Rectal smooth muscle tissue (tissue), 1 donor: ENCODE data around the gene UST.

ENCODE experiments used
- H3K27ac ChIP-seq: one replicate; pipeline ENCODE4 v1.7.0; 2013; ENCODE audit warnings: low read depth, low read length, inconsistent platforms
- H3K27me3 ChIP-seq: one replicate; pipeline ENCODE4 v1.7.0; 2013; ENCODE audit warnings: low read length; ENCODE audit not compliant: control insufficient read depth, insufficient read depth
- H3K36me3 ChIP-seq: one replicate; pipeline ENCODE4 v1.7.0; 2013; ENCODE audit warnings: low read length; ENCODE audit not compliant: control insufficient read depth, insufficient read depth
- H3K4me1 ChIP-seq: one replicate; pipeline ENCODE4 v1.7.0; 2013; ENCODE audit warnings: low read length; ENCODE audit not compliant: control insufficient read depth, insufficient read depth
- H3K4me3 ChIP-seq: one replicate; pipeline ENCODE4 v1.7.0; 2013; ENCODE audit warnings: low read length
- H3K9ac ChIP-seq: one replicate; pipeline ENCODE4 v1.7.0; 2013; ENCODE audit warnings: low read length

The UST gene

DNA sequence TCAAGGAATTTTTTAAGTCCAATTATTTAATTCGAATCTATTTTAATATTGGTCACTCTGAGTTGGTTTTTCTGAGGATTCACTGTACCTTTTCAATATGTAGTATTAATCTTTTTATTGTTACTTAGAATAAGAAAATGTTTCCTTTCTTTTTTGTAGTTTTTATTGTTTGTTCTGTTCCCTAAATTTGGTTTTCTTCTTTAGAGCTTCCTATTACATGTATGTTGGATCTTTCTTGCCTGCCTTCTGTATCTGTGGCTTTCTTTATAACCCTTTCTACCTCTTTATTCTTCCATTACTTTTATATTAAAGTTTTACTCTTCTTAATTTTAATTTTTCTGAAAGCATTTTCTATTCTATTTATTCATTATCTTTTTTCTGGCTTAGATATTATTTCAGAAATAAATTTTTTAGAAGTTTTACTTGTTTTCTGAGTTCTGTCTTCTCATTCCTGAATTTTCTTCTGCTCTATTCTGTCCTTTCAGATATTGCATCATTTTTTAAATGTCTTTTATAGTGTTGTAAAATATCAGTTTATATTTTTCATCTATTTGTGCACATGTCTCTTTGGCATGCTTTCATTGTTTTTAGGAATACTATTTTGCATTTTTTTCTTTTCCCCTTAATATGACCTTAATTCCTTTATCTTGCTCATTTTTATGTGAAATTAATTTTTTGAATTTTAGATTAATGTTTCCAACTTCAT, 33.6 kb upstream of the UST start:
- peaks cover 2% of the 10 kb centered on the region for H3K4me1 ChIP-seq
- no peaks in the 10 kb centered on the region for H3K36me3 ChIP-seq
- no peak overlapping the region for H3K9ac ChIP-seq
- H3K4me3 ChIP-seq = no peak overlapping the region
- H3K27me3 ChIP-seq = no peaks in the 10 kb centered on the region
- H3K27ac ChIP-seq = no peak overlapping the region

- H3K4me3 ChIP-seq = no peak overlapping the region
- no peaks in the 10 kb centered on the region for H3K27me3 ChIP-seq
- no peaks in the 10 kb centered on the region for H3K4me1 ChIP-seq
- H3K9ac ChIP-seq = no peak overlapping the region
- no peak overlapping the region for H3K27ac ChIP-seq
- no peaks in the 10 kb centered on the region for H3K36me3 ChIP-seq
These were observed 32.9 kb upstream of the UST start for GRCh38 chr6:148713921-148714320.

DNA sequence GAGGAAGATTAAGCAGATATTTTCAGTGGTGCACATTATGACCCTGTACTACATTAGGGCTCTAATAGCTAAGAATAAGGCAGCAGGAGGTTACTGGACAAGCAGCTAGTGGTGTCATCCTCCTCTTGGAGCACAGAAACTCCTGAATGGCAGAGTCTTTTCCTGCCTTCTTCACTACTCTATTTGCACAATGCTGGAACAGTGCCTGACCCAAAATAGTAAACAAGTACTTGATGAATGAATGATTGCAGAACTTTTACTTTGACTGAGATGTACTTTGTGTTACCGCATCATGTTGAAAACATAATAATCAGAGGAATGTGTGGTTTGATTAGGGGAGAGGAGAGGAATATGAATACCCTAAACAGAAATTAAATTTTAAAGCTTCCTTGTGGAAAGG, 30.0 kb upstream of the UST start:
- no peaks in the 10 kb centered on the region for H3K4me1 ChIP-seq
- H3K9ac ChIP-seq = no peak overlapping the region
- no peak overlapping the region for H3K27ac ChIP-seq
- H3K4me3 ChIP-seq = no peak overlapping the region
- no peaks in the 10 kb centered on the region for H3K36me3 ChIP-seq
- H3K27me3 ChIP-seq = no peaks in the 10 kb centered on the region

DNA sequence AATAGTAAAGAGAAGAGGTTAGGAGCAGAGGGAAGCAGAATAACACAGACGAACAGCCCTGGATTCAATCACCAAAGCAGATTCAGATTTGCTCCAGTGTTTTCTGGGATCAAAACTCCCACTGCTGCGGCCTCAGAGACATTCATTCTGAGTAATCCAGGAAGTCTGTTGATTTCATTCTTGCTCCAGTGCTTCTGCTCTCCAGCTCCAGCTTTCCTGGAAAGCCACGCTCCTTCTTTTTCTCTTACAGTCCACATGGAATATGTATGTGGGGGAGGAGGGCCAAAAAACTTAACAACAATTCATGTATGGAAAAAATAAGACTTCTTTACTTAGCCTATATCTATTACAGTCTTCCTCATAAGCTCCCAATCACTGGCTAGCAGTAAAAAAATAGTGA, 26.4 kb upstream of the UST start:
- no peaks in the 10 kb centered on the region for H3K36me3 ChIP-seq
- H3K27me3 ChIP-seq = no peaks in the 10 kb centered on the region
- H3K27ac ChIP-seq = no peak overlapping the region
- H3K9ac ChIP-seq = no peak overlapping the region
- no peaks in the 10 kb centered on the region for H3K4me1 ChIP-seq
- H3K4me3 ChIP-seq = no peak overlapping the region

DNA sequence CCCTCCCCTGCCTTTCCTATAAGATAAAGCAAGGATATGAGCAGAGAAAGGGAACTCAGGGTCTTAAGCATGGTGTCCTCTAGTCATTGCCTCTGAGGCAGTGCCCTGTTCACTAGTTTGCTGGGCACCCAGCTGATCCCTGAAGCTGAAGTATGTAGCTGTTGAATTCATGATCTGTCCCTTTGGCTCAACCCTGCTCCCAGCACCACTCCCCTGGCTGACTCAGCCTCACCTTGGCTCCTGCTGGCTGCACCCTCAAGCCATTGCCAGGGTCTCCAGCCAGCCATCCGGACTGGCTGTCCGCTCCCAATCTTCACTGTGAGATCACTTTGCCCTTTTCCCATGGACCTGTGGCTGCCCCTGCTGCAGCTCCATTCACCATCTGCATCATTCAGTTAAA, 25.9 kb upstream of the UST start:
- Histone ChIP-seq H3K27me3 (no peaks in the 10 kb centered on the region), H3K9ac (no peak overlapping the region), H3K36me3 (no peaks in the 10 kb centered on the region), H3K4me3 (no peak overlapping the region), H3K27ac (no peak overlapping the region), H3K4me1 (no peaks in the 10 kb centered on the region)

- no peaks in the 10 kb centered on the region for H3K27me3 ChIP-seq
- H3K4me1 ChIP-seq = no peaks in the 10 kb centered on the region
These were observed 23.3 kb upstream of the UST start for GRCh38 chr6:148723484-148723883.

GRCh38 chr6:148724428-148724827, 22.4 kb upstream of the UST start:
- H3K36me3 ChIP-seq = no peaks in the 10 kb centered on the region
- no peaks in the 10 kb centered on the region for H3K27me3 ChIP-seq
- H3K4me1 ChIP-seq = no peaks in the 10 kb centered on the region
- H3K27ac ChIP-seq = no peak overlapping the region
- H3K9ac ChIP-seq = no peak overlapping the region
- H3K4me3 ChIP-seq = no peak overlapping the region

More at GRCh38 chr6:148723484-148723883, 23.3 kb upstream of the UST start:
- Histone ChIP-seq H3K9ac (no peak overlapping the region), H3K4me3 (no peak overlapping the region), H3K27ac (no peak overlapping the region), H3K36me3 (no peaks in the 10 kb centered on the region)

DNA sequence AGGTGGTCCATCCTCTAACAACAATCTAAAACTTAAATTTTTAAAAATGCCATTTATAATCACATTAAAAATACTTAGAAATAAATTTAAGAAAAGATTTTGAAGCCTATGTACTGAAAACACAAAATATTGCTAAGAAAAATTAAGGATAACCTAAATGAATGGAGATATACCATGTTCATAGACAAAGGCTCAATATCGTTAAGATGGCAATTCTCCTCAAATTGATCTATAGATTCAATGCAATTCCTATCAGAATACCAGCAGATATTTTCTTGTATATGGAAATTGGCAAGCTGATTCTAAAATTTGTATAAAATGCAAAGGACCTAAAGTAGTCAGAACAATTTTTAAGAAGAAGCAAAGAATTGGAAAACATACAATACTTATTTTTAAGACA, 19.7 kb upstream of the UST start:
- Histone ChIP-seq H3K36me3 (no peaks in the 10 kb centered on the region), H3K27me3 (no peaks in the 10 kb centered on the region), H3K4me1 (no peaks in the 10 kb centered on the region), H3K9ac (no peak overlapping the region), H3K27ac (no peak overlapping the region), H3K4me3 (no peak overlapping the region)

- Histone ChIP-seq H3K4me3 (no peak overlapping the region), H3K36me3 (no peaks in the 10 kb centered on the region), H3K27me3 (no peaks in the 10 kb centered on the region), H3K9ac (no peak overlapping the region), H3K4me1 (no peaks in the 10 kb centered on the region), H3K27ac (no peak overlapping the region)
These were observed 10.8 kb upstream of the UST start for GRCh38 chr6:148735989-148736388.

DNA sequence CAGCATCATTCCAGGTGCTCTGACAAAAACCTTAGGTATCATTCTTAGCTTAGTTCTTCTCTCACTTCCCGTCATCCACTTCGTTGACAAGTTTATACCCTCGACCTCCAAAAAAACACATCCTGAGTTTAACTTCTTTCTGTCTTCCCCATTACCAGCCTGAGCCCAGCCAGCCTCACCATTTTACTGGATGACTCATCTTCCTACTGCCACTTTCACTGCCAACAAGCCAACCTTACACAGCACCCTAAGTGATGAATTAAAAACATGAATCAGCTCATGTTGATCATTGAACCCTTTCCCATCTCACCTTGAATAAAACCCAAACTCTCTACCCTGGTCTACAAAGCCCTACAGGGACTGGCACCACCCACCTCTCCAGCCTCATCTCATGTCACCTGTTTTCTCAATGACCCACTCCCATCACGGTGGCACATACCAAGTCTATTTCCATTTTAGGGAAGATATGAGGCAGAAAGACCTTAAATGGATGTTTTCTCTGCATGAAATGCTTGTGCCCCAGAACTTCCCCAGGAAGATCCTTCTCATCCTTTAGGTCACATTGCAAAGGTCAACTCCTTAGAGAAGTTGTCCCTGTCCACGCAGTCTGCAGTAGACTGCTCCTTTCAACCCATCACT, 9.9 kb upstream of the UST start:
- no peak overlapping the region for H3K27ac ChIP-seq
- no peak overlapping the region for H3K4me3 ChIP-seq
- H3K4me1 ChIP-seq = no peaks in the 10 kb centered on the region
- no peaks in the 10 kb centered on the region for H3K36me3 ChIP-seq
- no peaks in the 10 kb centered on the region for H3K27me3 ChIP-seq
- no peak overlapping the region for H3K9ac ChIP-seq

GRCh38 chr6:148737806-148738205, 9.0 kb upstream of the UST start:
- no peak overlapping the region for H3K27ac ChIP-seq
- no peak overlapping the region for H3K4me3 ChIP-seq

DNA sequence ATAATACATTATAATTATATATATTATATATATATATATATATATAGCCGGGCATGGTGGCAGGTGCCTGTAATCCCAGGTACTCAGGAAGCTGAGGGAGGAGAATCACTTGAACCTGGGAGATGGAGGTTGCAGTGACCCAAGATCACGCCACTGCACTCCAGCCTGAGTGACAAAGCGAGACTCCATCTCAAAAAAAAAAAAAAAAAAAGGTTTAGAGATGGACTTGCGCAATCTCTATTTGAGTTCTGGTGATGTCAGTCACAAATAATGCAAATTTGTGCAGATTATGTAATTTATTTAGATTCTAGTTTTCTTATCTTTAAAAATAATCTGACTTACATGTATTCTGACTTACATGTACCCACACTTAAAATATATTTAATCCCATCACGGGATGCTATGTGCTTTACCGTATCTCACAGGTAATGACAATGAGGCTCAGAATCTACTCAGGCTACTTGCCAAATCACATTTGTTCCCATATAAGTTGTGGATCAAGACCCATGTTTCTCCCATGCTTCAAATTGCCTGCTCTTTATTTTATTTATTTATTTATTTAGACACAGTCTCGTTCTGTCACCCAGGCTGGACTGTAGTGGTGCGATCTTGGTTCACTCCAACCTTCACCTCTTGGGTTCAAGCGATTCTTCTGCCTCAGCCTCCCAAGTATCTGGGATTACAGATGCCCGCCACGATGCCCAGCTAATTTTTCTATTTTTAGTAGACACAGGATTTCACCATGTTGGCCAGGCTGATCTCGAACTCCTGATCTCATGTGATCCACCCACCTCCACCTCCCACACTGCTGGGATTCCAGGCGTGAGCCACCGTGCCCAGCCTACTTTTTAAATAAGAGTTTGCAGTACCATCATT, 7.6 kb upstream of the UST start:
- no peak overlapping the region for H3K9ac ChIP-seq
- H3K27me3 ChIP-seq = no peaks in the 10 kb centered on the region

More at GRCh38 chr6:148737806-148738205, 9.0 kb upstream of the UST start:
- Histone ChIP-seq H3K36me3 (no peaks in the 10 kb centered on the region), H3K9ac (no peak overlapping the region), H3K27me3 (no peaks in the 10 kb centered on the region), H3K4me1 (no peaks in the 10 kb centered on the region)

More for the DNA sequence above, 7.6 kb upstream of the UST start:
- Histone ChIP-seq H3K27ac (no peak overlapping the region), H3K4me1 (no peaks in the 10 kb centered on the region), H3K36me3 (no peaks in the 10 kb centered on the region), H3K4me3 (no peak overlapping the region)
